Suprapubic skin (tissue), 3 donors: ENCODE measurements around the gene SBNO2.

Experiments
- EP300 ChIP-seq: sonication (generic); formaldehyde crosslinking; IDR thresholded peaks from one replicate; pipeline ENCODE4 v1.6.1; 2017; ENCODE audit warnings: antibody characterized with exemption
- POLR2A ChIP-seq, 2 donors: fragments of 450-650 bp; IDR thresholded peaks; one replicate each; pipeline ENCODE4 v1.6.1; 2017; ENCODE audit warnings: antibody characterized with exemption in 2 of 2, mild to moderate bottlenecking in 2 of 2, moderate library complexity in 2 of 2
- TF ChIP-seq, protein P1 (sequence below), 2 donors: fragments of 200-600 bp in 1 of 2; fragments of 450-650 bp in 1 of 2; sonication (generic) in 1 of 2; IDR thresholded peaks; one replicate each; pipeline ENCODE4 v1.5.1; 2016 to 2019; ENCODE audit warnings: antibody characterized with exemption in 2 of 2, mild to moderate bottlenecking in 1 of 2, moderate library complexity in 1 of 2

- TF ChIP-seq, protein P1, sequence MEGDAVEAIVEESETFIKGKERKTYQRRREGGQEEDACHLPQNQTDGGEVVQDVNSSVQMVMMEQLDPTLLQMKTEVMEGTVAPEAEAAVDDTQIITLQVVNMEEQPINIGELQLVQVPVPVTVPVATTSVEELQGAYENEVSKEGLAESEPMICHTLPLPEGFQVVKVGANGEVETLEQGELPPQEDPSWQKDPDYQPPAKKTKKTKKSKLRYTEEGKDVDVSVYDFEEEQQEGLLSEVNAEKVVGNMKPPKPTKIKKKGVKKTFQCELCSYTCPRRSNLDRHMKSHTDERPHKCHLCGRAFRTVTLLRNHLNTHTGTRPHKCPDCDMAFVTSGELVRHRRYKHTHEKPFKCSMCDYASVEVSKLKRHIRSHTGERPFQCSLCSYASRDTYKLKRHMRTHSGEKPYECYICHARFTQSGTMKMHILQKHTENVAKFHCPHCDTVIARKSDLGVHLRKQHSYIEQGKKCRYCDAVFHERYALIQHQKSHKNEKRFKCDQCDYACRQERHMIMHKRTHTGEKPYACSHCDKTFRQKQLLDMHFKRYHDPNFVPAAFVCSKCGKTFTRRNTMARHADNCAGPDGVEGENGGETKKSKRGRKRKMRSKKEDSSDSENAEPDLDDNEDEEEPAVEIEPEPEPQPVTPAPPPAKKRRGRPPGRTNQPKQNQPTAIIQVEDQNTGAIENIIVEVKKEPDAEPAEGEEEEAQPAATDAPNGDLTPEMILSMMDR (IDR thresholded peaks at IDR 0.05) = no peak
- TF ChIP-seq EP300 = no peak
- TF ChIP-seq POLR2A (IDR thresholded peaks at IDR 0.05) = no peak
These were observed 29.3 kb downstream of the SBNO2 start for GRCh38 chr19:1144741-1145140.
